ACHN (cell line): ENCODE measurements around the gene RTN3.

Source experiments
- DNase-seq: peaks from one replicate; pipeline ENCODE4 v3.0.0-alpha.2; 2015
- in situ Hi-C: cut with HindIII; loops from 2 replicates; pipeline ENCODE4 v1.10.0; 2017; ENCODE audit warnings: low sequenced_read_pairs, low pct_ligation_motif_present, low pct_unique_long_range_greater_than_20kb

RTN3 gene

GRCh38 chr11:63720611-63721010 lies 39.3 kb downstream of the RTN3 start:
- DNase-seq, result no peak
- in situ Hi-C loops, result no loop called here

GRCh38 chr11:63729326-63729725 lies 48.0 kb downstream of the RTN3 start:
- no peak for DNase-seq
- in situ Hi-C loops, result no loop called here

- no peak for DNase-seq
- in situ Hi-C loops, result no loop called here
These were observed 55.6 kb downstream of the RTN3 start for GRCh38 chr11:63736864-63737263.

- DNase-seq, result no peak
- in situ Hi-C loops, result no loop called here
These were observed 56.4 kb downstream of the RTN3 start for GRCh38 chr11:63737718-63738117.

- in situ Hi-C loops, result no loop called here
- peak; percentile 72 for DNase-seq
These were observed 57.5 kb downstream of the RTN3 start for GRCh38 chr11:63738720-63739360.

- in situ Hi-C loops, result no loop called here
- no peak for DNase-seq
These were observed 64.2 kb downstream of the RTN3 start for GRCh38 chr11:63745304-63746170.

GRCh38 chr11:63747011-63747410 lies 65.7 kb downstream of the RTN3 start:
- in situ Hi-C loops, result no loop called here
- no peak for DNase-seq

GRCh38 chr11:63749624-63750023 lies 68.3 kb downstream of the RTN3 start:
- DNase-seq, result no peak
- in situ Hi-C loops, result no loop called here

GRCh38 chr11:63756919-63757761 lies 75.8 kb downstream of the RTN3 start:
- in situ Hi-C loops, result no loop called here
- DNase-seq, result no peak

- in situ Hi-C loops, result no loop called here
- DNase-seq, result no peak
These were observed 79.3 kb downstream of the RTN3 start for GRCh38 chr11:63760487-63761079.

GRCh38 chr11:63761188-63761587 lies 79.9 kb downstream of the RTN3 start:
- DNase-seq, result no peak
- in situ Hi-C loops, result no loop called here

GRCh38 chr11:63761931-63762653 lies 80.8 kb downstream of the RTN3 start:
- DNase-seq, result no peak
- in situ Hi-C loops, result no loop called here

GRCh38 chr11:63762654-63763495 lies 81.6 kb downstream of the RTN3 start:
- in situ Hi-C loops, result no loop called here
- no peak for DNase-seq

- no peak for DNase-seq
- in situ Hi-C loops, result no loop called here
These were observed 82.4 kb downstream of the RTN3 start for GRCh38 chr11:63763496-63764339.

GRCh38 chr11:63764340-63764678 lies 83.0 kb downstream of the RTN3 start:
- no peak for DNase-seq
- in situ Hi-C loops, result no loop called here

GRCh38 chr11:63764679-63765647 lies 83.7 kb downstream of the RTN3 start:
- in situ Hi-C loops, result no loop called here
- DNase-seq, result no peak
